ENCODE data around the gene ACAA1.
"Not testable (repeated sequence)": the region's sequence is repeated elsewhere in the genome, so short reads cannot be mapped to it uniquely, and the experiment has no call there.

GRCh38 chr3:38077073-38077472 lies 59.9 kb downstream of the ACAA1 start:
- not testable (repeated sequence) for TF ChIP-seq POLR2A (IDR thresholded peaks at IDR 0.05); CTCF (IDR thresholded peaks at IDR 0.05 in 8 of 11, conservative IDR thresholded peaks at IDR 0.05 in 3 of 11)
